Mesothelial cell of epicardium (in vitro differentiated cells): ENCODE data around the gene EHD4. TPM values are rescaled to one million over a fixed set of nuclear protein-coding genes. Genes with fewer than 3 reads are reported as not detected.

Experiments
- DNase-seq, 2 experiments: peaks; one replicate each; pipeline ENCODE4 v3.0.0; 2021; ENCODE audit warnings: low spot score in 2 of 2; ENCODE audit not compliant: unreplicated experiment in 2 of 2
- H3K27ac Mint-ChIP-seq: 2 replicates; pipeline ENCODE4 v1.8.0; 2021; ENCODE audit warnings: mixed read lengths
- H3K27me3 Mint-ChIP-seq: 2 replicates; pipeline ENCODE4 v1.8.0; 2021; ENCODE audit warnings: low read depth, mixed read lengths
- H3K36me3 Mint-ChIP-seq: 2 replicates; pipeline ENCODE4 v1.8.0; 2021; ENCODE audit warnings: mixed read lengths
- H3K4me1 Mint-ChIP-seq: 2 replicates; pipeline ENCODE4 v1.8.0; 2021; ENCODE audit warnings: mixed read lengths
- H3K4me3 Mint-ChIP-seq: 2 replicates; pipeline ENCODE4 v1.8.0; 2021; ENCODE audit warnings: mild to moderate bottlenecking, moderate library complexity, mixed read lengths
- H3K9me3 Mint-ChIP-seq: 2 replicates; pipeline ENCODE4 v1.8.0; 2021; ENCODE audit warnings: mixed read lengths
- CTCF ChIP-seq: fragments of 200-600 bp; sonication (generic); IDR thresholded peaks from one replicate; pipeline ENCODE4 v1.5.0; 2021; ENCODE audit warnings: antibody characterized with exemption; ENCODE audit not compliant: unreplicated experiment
- total RNA-seq: library from RNA; stranded (reverse); gene quantifications from 3 replicates; pipeline ENCODE4 v1.2.1, GENCODE V29; 2021

The EHD4 gene
- total RNA-seq, 1 donor from 2014 or later = 16.1 TPM

- no peak for TF ChIP-seq CTCF
- no peak overlapping the region for H3K27ac Mint-ChIP-seq
- peaks cover 22% of the 10 kb centered on the region for H3K4me1 Mint-ChIP-seq
- DNase-seq = no peak
- H3K4me3 Mint-ChIP-seq = no peak overlapping the region
- no peaks in the 10 kb centered on the region for H3K36me3 Mint-ChIP-seq
- H3K27me3 Mint-ChIP-seq = peaks cover 20% of the 10 kb centered on the region
- no peaks in the 10 kb centered on the region for H3K9me3 Mint-ChIP-seq
Measured at GRCh38 chr15:42014406-42014805, 42.0 kb upstream of the EHD4 start.

GRCh38 chr15:42012928-42013482 lies 40.6 kb upstream of the EHD4 start:
- H3K4me3 Mint-ChIP-seq = no peak overlapping the region
- H3K9me3 Mint-ChIP-seq = no peaks in the 10 kb centered on the region
- no peak for DNase-seq
- TF ChIP-seq CTCF = no peak
- peaks cover 18% of the 10 kb centered on the region for H3K4me1 Mint-ChIP-seq
- H3K27ac Mint-ChIP-seq = no peak overlapping the region
- H3K27me3 Mint-ChIP-seq = peaks cover 22% of the 10 kb centered on the region
- H3K36me3 Mint-ChIP-seq = no peaks in the 10 kb centered on the region

- H3K27ac Mint-ChIP-seq = no peak overlapping the region
- TF ChIP-seq CTCF = no peak
- no peak for DNase-seq
- no peak overlapping the region for H3K4me3 Mint-ChIP-seq
- H3K4me1 Mint-ChIP-seq = peaks cover 18% of the 10 kb centered on the region
- no peaks in the 10 kb centered on the region for H3K36me3 Mint-ChIP-seq
- H3K9me3 Mint-ChIP-seq = peaks cover 3% of the 10 kb centered on the region
- H3K27me3 Mint-ChIP-seq = peaks cover 25% of the 10 kb centered on the region
Measured at GRCh38 chr15:42012241-42012640, 39.9 kb upstream of the EHD4 start.

- no peak overlapping the region for H3K27ac Mint-ChIP-seq
- TF ChIP-seq CTCF = no peak
Measured at GRCh38 chr15:42011074-42011473, 38.7 kb upstream of the EHD4 start.

GRCh38 chr15:42010434-42010833 lies 38.1 kb upstream of the EHD4 start:
- Mint-ChIP-seq H3K27ac (no peak overlapping the region), H3K4me1 (peaks cover 18% of the 10 kb centered on the region), H3K36me3 (no peaks in the 10 kb centered on the region), H3K27me3 (peaks cover 26% of the 10 kb centered on the region), H3K4me3 (no peak overlapping the region), H3K9me3 (peaks cover 6% of the 10 kb centered on the region)
- no peak for TF ChIP-seq CTCF
- no peak for DNase-seq

More at GRCh38 chr15:42011074-42011473, 38.7 kb upstream of the EHD4 start:
- H3K4me1 Mint-ChIP-seq = peaks cover 18% of the 10 kb centered on the region
- peaks cover 23% of the 10 kb centered on the region for H3K27me3 Mint-ChIP-seq
- H3K9me3 Mint-ChIP-seq = peaks cover 6% of the 10 kb centered on the region
- no peaks in the 10 kb centered on the region for H3K36me3 Mint-ChIP-seq
- no peak for DNase-seq
- no peak overlapping the region for H3K4me3 Mint-ChIP-seq

- H3K4me3 Mint-ChIP-seq = no peak overlapping the region
- peaks cover 6% of the 10 kb centered on the region for H3K9me3 Mint-ChIP-seq
- H3K27me3 Mint-ChIP-seq = peaks cover 25% of the 10 kb centered on the region
- no peaks in the 10 kb centered on the region for H3K36me3 Mint-ChIP-seq
- H3K4me1 Mint-ChIP-seq = peaks cover 18% of the 10 kb centered on the region
- no peak overlapping the region for H3K27ac Mint-ChIP-seq
- no peak for DNase-seq
- no peak for TF ChIP-seq CTCF
Measured at GRCh38 chr15:42009474-42009873, 37.1 kb upstream of the EHD4 start.
